HepG2 (cell line): ENCODE measurements around the gene FBXW8. TPM values are rescaled to one million over a fixed set of nuclear protein-coding genes. Genes with fewer than 3 reads are reported as not detected.

Experiments used
- ATAC-seq: fragments of 200-7000 bp; cut with Tn5 transposase; 3 replicates; pipeline ENCODE4 v1.9.1; 2020; ENCODE audit warnings: mild to moderate bottlenecking, moderate library complexity
- BruUV-seq: library from RNA; stranded (reverse); fragments of 400-500 nt; replicated peaks from 2 replicates; lab custom pipeline; 2021; lab: Mats Ljungman, UMichigan
- CTCF ChIA-PET: fragments of 300-600 bp; formaldehyde crosslinking; extraction: SDS; loops from one replicate; lab custom pipeline; 2021; ENCODE audit warnings: low total read pairs, inconsistent platforms, low intra/inter-chr PET ratio; lab: Yijun Ruan, JAX
- POLR2A ChIA-PET: fragments of 350-600 bp; sonication (Branson Sonifier 250); formaldehyde crosslinking; loops from one replicate; lab custom pipeline; 2020; ENCODE audit warnings: antibody characterized with exemption, inconsistent platforms; lab: Yijun Ruan, JAX
- DNase-seq: peaks from one replicate; pipeline ENCODE4 v3.0.0-alpha.2; 2015; ENCODE audit warnings: low spot score
- FAIRE-seq: peaks from 3 replicates; lab custom pipeline; 2011; peaks lifted over from hg19 to GRCh38; lab: Jason Lieb, UNC
- H2AFZ ChIP-seq: one replicate; pipeline ENCODE4 v1.6.1; 2011; ENCODE audit warnings: low read length, inconsistent platforms
- H3K27ac ChIP-seq: fragments of 300-600 bp; 3 replicates; pipeline ENCODE4 v1.8.0; 2011; ENCODE audit warnings: mixed run types, mild to moderate bottlenecking, mixed read lengths, low read length, inconsistent platforms; ENCODE audit not compliant: insufficient read depth; ENCODE audit errors: extremely low read length
- H3K27me3 ChIP-seq, 2 experiments: fragments of 200-600 bp in 1 of 2; 2 replicates in 1 of 2; 3 replicates in 1 of 2; pipeline versions ENCODE4 v1.6.0 to v1.8.0; 2011; ENCODE audit warnings: low read length in 2 of 2, mild to moderate bottlenecking in 2 of 2, moderate library complexity in 2 of 2, inconsistent platforms in 1 of 2; ENCODE audit not compliant: insufficient read depth in 2 of 2, control insufficient read depth in 1 of 2
- H3K36me3 ChIP-seq, 2 experiments: fragments of 200-600 bp in 1 of 2; replicated peaks in 1 of 2; 2 replicates in 1 of 2; 3 replicates in 1 of 2; pipeline versions ENCODE4 v1.5.1 to v1.8.0; 2011; ENCODE audit warnings: low read length in 2 of 2, inconsistent platforms in 1 of 2; ENCODE audit not compliant: insufficient read depth in 2 of 2, control insufficient read depth in 1 of 2
- H3K4me1 ChIP-seq: 2 replicates; pipeline ENCODE4 v1.5.1; 2012; ENCODE audit warnings: low read length, inconsistent platforms; ENCODE audit not compliant: insufficient read depth
- H3K4me2 ChIP-seq: 2 replicates; pipeline ENCODE4 v1.6.0; 2011; ENCODE audit warnings: low read depth, low read length, inconsistent platforms
- H3K4me3 ChIP-seq, 3 experiments: fragments of 200-600 bp in 1 of 3; sonication (generic), shearing (Covaris generic) in 1 of 3; replicated peaks in 1 of 3; 2 replicates each; pipeline ENCODE4 v1.5.1; 2011 to 2016; ENCODE audit warnings: low read length in 3 of 3, inconsistent platforms in 2 of 3, low read depth in 2 of 3, mild to moderate bottlenecking in 2 of 3, control low read depth in 1 of 3, mixed read lengths in 1 of 3; ENCODE audit not compliant: insufficient read depth in 1 of 3
- H3K79me2 ChIP-seq: one replicate; pipeline ENCODE4 v1.6.1; 2011; ENCODE audit warnings: low read length, inconsistent platforms; ENCODE audit not compliant: insufficient read depth
- H3K9ac ChIP-seq: 2 replicates; pipeline ENCODE4 v1.6.0; 2011; ENCODE audit warnings: mild to moderate bottlenecking, low read depth, low read length, inconsistent platforms; ENCODE audit not compliant: insufficient read depth
- H3K9me3 ChIP-seq: 2 replicates; pipeline ENCODE4 v1.5.1; 2012; ENCODE audit warnings: mild to moderate bottlenecking, low read length
- H4K20me1 ChIP-seq: 2 replicates; pipeline ENCODE4 v1.6.0; 2011; ENCODE audit warnings: inconsistent platforms, mild to moderate bottlenecking, low read length, moderate library complexity; ENCODE audit not compliant: insufficient read depth
- AGO1 ChIP-seq: fragments of 200-400 bp; formaldehyde crosslinking; IDR thresholded peaks from 2 replicates; pipeline ENCODE4 v1.6.1; 2017; ENCODE audit warnings: mild to moderate bottlenecking, low read depth, low read length, moderate library complexity; ENCODE audit not compliant: poor library complexity, severe bottlenecking
- CBFB ChIP-seq: sonication (generic); formaldehyde crosslinking; IDR thresholded peaks from 2 replicates; pipeline ENCODE4 v1.4.0; 2020; ENCODE audit warnings: missing genetic modification reagents
- HNRNPH1 ChIP-seq: fragments of 200-400 bp; formaldehyde crosslinking; optimal IDR thresholded peaks from 2 replicates; pipeline ENCODE3; 2017; ENCODE audit warnings: mild to moderate bottlenecking, low read depth, low read length
- MEF2D ChIP-seq: sonication (generic); formaldehyde crosslinking; IDR thresholded peaks from 2 replicates; pipeline ENCODE4 v1.5.1; 2020; ENCODE audit warnings: mild to moderate bottlenecking, missing genetic modification reagents
- NCOR1 ChIP-seq: fragments of 200-600 bp; sonication (generic); IDR thresholded peaks from 2 replicates; pipeline ENCODE4 v1.7.0; 2017; ENCODE audit warnings: antibody characterized with exemption, low read length, borderline replicate concordance
- PCBP1 ChIP-seq: fragments of 200-400 bp; formaldehyde crosslinking; IDR thresholded peaks from 2 replicates; pipeline ENCODE4 v1.6.1; 2017; ENCODE audit warnings: mild to moderate bottlenecking, low read depth, low read length, borderline replicate concordance
- PHB2 ChIP-seq: fragments of 450-650 bp; IDR thresholded peaks from 2 replicates; pipeline ENCODE4 v1.6.1; 2018; ENCODE audit not compliant: partially characterized antibody
- RAD21 ChIP-seq: fragments of 450-650 bp; formaldehyde crosslinking; IDR thresholded peaks from 2 replicates; pipeline ENCODE4 v1.5.0; 2020; ENCODE audit warnings: mild to moderate bottlenecking
- STAG1 ChIP-seq: sonication (generic); formaldehyde crosslinking; IDR thresholded peaks from 2 replicates; pipeline ENCODE4 v1.4.0; 2020; ENCODE audit warnings: missing genetic modification reagents
- TARDBP ChIP-seq: sonication (generic); formaldehyde crosslinking; IDR thresholded peaks from 2 replicates; pipeline ENCODE4 v1.8.0; 2022; ENCODE audit warnings: mild to moderate bottlenecking, missing genetic modification reagents
- XRCC5 ChIP-seq: fragments of 200-400 bp; formaldehyde crosslinking; optimal IDR thresholded peaks from 2 replicates; pipeline ENCODE3; 2017; ENCODE audit warnings: mild to moderate bottlenecking, low read length
- ZBTB8A ChIP-seq: sonication (generic); formaldehyde crosslinking; IDR thresholded peaks from 2 replicates; pipeline ENCODE4 v1.4.0; 2020; ENCODE audit warnings: mild to moderate bottlenecking, low read depth, missing genetic modification reagents, borderline replicate concordance
- WGBS: methylation state at CpG from one replicate; pipeline ENCODE4 v1.1.6; 2017; ENCODE audit warnings: low lambda C conversion rate; 5-methylcytosine and 5-hydroxymethylcytosine counted together
- in situ Hi-C: cut with HindIII; loops from 2 replicates; pipeline ENCODE4 v1.10.0; 2017; ENCODE audit warnings: low pct_unique_long_range_greater_than_20kb; ENCODE audit not compliant: extremely low pct_ligation_motif_present
- intact Hi-C: fragments of 100-400 bp; cut with micrococcal nuclease; formaldehyde crosslinking; loops from one replicate; pipeline ENCODE4 v1.10.0; 2022; ENCODE audit not compliant: unreplicated experiment
- polyA plus RNA-seq, 8 experiments: library from polyadenylated mRNA; depleted of rRNA in 3 of 8; stranded (reverse) in 7 of 8; unstranded in 1 of 8; fragments of >200 nt; fragmentation: Illumina TruSeq in 4 of 8; extraction: Trizol in 4 of 8; gene quantifications; 2 replicates each; pipeline versions ENCODE4 v1.2.1 to v1.2.3, GENCODE V29; 2011 to 2016; ENCODE audit warnings: low read depth in 4 of 8, missing spikeins in 1 of 8, mixed read lengths in 1 of 8; ENCODE audit not compliant: insufficient read depth in 1 of 8
- total RNA-seq, 5 experiments: library from RNA; depleted of rRNA; stranded (reverse); fragments of >200 nt; fragmentation: Illumina TruSeq; extraction: Trizol; gene quantifications; 2 replicates each; pipeline ENCODE4 v1.2.3, GENCODE V29; 2016; ENCODE audit warnings: low read depth in 1 of 5
- TF ChIP-seq, protein P1 (sequence below): sonication (generic); formaldehyde crosslinking; IDR thresholded peaks from 2 replicates; pipeline ENCODE4 v1.5.0; 2020; ENCODE audit warnings: mild to moderate bottlenecking, missing genetic modification reagents, moderate library complexity

Gene FBXW8
- total and polyA plus RNA-seq, 2 of the 13 experiments (the other 11 are each of a cell fraction or from before 2014, with no cell fraction given): 5.1 to 5.9 TPM

DNA sequence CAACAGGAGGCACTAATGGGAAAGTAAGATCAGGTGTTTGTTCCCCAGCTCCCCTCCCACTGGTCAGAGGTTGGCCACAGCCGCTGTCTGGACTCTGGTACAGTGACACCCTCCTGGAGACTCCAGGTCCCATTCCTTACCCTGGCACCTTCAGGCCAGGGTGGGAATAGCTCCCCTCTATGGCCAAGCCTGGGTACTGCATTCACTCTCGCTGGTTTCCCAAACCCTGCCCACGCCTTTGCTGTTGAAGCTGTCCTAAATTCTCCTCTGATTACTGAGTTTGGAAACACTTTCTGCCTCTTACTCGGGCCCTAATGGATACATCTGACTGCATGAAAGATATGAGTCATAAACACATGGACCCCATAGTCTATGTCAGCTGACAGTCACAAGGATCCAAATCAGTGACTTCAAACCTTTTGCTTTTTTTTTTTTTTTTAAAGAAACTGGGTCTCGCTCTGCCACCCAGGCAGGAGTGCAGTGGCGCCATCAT is 47.4 kb upstream of the FBXW8 start:
- H3K9me3 ChIP-seq: no peaks in the 10 kb centered on the region
- H3K27me3 ChIP-seq: peaks cover 0 to 25% of the 10 kb centered on the region in 2 experiments; a peak in 3 of 5 replicates
- DNase-seq (peak; percentile 52), FAIRE-seq (peak; percentile 40), ATAC-seq (peak; percentile 79)
- intact Hi-C loops (no loop called here), in situ Hi-C loops (no loop called here)
- BruUV-seq: no TSS peak
- no peak overlapping the region for H3K4me3 ChIP-seq
- no peak overlapping the region for H3K4me2 ChIP-seq
- no peak overlapping the region for H2AFZ ChIP-seq
- 6% methylated on average over 6 of the region's 6 CpGs for WGBS
- H3K9ac ChIP-seq: no peak overlapping the region
- no peak overlapping the region for H3K27ac ChIP-seq
- TF ChIP-seq NCOR1: no peak
- no peak for TF ChIP-seq MEF2D (CRISPR knock-in tag)
- TF ChIP-seq PHB2: no peak
- TF ChIP-seq, protein P1, sequence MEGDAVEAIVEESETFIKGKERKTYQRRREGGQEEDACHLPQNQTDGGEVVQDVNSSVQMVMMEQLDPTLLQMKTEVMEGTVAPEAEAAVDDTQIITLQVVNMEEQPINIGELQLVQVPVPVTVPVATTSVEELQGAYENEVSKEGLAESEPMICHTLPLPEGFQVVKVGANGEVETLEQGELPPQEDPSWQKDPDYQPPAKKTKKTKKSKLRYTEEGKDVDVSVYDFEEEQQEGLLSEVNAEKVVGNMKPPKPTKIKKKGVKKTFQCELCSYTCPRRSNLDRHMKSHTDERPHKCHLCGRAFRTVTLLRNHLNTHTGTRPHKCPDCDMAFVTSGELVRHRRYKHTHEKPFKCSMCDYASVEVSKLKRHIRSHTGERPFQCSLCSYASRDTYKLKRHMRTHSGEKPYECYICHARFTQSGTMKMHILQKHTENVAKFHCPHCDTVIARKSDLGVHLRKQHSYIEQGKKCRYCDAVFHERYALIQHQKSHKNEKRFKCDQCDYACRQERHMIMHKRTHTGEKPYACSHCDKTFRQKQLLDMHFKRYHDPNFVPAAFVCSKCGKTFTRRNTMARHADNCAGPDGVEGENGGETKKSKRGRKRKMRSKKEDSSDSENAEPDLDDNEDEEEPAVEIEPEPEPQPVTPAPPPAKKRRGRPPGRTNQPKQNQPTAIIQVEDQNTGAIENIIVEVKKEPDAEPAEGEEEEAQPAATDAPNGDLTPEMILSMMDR (CRISPR knock-in tag): peak; percentile 59
- TF ChIP-seq AGO1: no peak
- TF ChIP-seq CBFB: no peak
- TF ChIP-seq STAG1: peak; percentile 43
- TF ChIP-seq RAD21 (CRISPR knock-in tag): peak; percentile 45; the same call in 1 of the 2 replicates
- no peak for TF ChIP-seq ZBTB8A (CRISPR knock-in tag)
- no peak for TF ChIP-seq TARDBP (CRISPR knock-in tag)
- TF ChIP-seq XRCC5: peak; percentile 55
- TF ChIP-seq HNRNPH1: no peak
- TF ChIP-seq PCBP1: no peak
- peaks cover 34% of the 10 kb centered on the region for H3K4me1 ChIP-seq
- no peaks in the 10 kb centered on the region for H4K20me1 ChIP-seq
- H3K36me3 ChIP-seq: no peaks in the 10 kb centered on the region
- ChIA-PET CTCF (no interaction called here), POLR2A (no interaction called here)
- no peaks in the 10 kb centered on the region for H3K79me2 ChIP-seq
